ENCODE measurements around the gene P2RX7.

Gene P2RX7

GRCh38 chr12:121236776-121237175 lies 104.1 kb downstream of the P2RX7 start:
- no peak for DNase-seq

DNA sequence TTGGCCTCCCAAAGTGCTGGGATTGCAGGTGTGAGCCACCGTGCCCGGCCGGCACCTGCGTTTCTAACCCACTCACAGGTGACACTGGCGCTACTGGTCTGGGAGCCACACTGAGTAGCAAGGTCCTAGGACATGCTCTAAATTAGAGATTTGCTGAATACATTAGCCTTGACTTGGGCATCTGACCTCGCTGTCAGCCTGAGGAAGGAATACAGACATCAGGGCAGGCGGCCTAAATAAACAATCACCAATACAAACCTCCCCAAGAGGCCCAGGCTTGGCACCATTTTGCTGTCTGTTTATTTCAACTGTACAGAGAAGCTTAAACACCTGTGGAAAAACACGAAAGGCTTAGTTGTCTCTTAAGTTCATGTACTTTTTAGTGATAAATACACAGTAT lies 104.7 kb downstream of the P2RX7 start:
- DNase-seq: no peak
